ENCODE measurements around the gene TARBP1.

GRCh38 chr1:234452406-234452965 is 26.5 kb downstream of the TARBP1 start:
- TF ChIP-seq POLR2A (IDR thresholded peaks at IDR 0.05; ENCODE audit: low read depth, low read length), result no peak
- TF ChIP-seq POLR2AphosphoS5 (IDR thresholded peaks at IDR 0.05; ENCODE audit: low read depth, low read length), result no peak
- no peak for TF ChIP-seq TAF1 (IDR thresholded peaks at IDR 0.05; ENCODE audit: borderline replicate concordance, low read depth, low read length)

Data from GM12892 (cell line).